GM12872 (cell line): ENCODE results near the gene GRIN1.

Experiments
- CTCF ChIP-seq: IDR thresholded peaks from 3 replicates; pipeline ENCODE4 v1.5.1; 2011; ENCODE audit warnings: low read depth, mild to moderate bottlenecking, low read length, moderate library complexity; ENCODE audit not compliant: insufficient read depth

Gene GRIN1

DNA sequence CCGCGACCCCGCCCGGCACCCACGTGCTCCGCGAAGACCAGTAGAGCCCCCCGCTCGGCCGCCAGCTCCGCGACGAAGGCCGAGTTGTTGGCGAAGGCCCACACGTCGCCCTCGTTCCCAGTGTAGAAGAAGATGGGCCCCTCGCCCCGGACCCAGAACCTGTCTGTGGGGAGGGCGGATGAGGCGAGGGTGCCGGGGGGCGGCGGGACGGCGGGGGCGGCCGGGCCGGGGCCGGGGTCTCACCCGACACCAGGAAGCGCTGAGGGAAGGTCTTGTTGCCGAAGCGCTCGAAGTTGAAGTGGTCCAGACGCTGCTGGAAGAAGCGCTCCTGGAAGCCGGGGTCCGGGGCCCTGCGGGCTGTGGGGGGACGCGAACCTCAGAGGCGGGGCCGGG, 24.7 kb upstream of the GRIN1 start:
- no peak for TF ChIP-seq CTCF

DNA sequence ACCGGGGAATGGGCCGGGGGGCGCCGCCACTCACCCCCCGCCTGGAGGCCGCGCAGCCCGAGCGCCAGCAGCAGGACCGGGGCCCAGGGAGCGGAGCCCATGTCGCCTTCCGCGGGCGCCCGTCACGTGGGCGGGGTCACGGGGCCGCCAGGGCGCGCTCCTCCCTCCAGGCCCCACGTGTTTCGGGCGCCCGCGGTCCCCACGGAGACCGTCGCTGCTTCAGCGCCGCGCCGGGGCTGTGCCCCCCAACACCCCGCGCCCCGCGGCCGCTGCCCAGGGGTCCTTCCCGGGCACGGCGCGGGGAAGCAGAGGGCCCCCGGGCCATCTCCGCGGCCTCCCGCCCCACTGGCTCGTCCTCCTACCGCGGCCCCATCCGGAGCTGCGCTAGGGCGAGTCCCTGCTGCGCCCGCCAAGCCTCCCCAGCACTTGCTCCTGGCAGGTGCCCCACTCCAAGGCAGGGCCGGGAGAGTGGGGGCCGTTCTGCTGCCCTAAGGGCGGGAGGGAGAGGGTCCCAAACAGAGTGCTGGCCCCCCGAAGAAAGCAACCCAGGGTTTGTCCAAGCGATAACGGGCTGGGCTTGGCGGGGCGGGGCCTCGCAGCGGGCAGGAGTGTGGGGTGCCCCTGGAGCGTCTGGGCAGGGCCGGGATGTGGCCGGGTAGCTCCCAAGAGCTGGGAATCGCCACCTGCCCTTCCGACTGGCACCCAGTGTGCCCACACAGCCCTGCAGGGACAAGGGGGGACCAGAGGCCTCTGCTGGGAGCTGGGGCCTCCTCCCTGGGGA, 24.2 kb upstream of the GRIN1 start, which contains the start of gene DPP7:
TSS of gene DPP7 (minus strand) at position 121 of the 781 bp plus-strand sequence. CDS start at position 101, 20 bp downstream.
- TF ChIP-seq CTCF: no peak

DNA sequence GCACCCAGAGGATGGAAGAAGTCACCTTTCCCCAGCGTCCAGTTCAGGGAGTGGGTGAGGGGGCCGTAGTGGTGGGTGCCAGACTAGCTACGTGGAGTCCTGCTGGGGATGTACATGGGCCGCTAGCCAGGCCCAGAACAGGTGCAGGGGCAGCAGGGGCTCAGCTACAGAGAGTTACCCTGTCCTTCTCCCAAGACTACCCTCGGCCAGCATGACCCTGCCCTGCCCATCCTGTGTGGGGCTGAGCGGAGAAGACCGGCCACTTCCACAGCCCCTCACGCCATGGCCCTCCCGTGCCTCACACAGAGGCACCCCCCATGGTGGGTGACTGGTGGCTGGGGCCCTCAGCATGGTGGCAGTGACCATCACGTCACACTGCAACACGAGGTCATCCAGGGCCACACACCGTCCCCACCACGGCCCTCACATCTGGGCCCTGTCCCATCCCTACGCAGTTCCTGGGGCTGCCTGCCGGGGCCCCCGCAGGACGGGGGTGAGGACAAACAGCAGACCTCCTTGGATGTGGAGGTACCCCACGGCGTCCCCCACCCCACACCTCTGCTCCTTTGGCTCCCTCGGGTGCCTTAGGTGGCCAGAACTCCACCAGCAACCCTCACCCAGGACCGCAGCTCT, 23.4 kb upstream of the GRIN1 start:
- no peak for TF ChIP-seq CTCF

DNA sequence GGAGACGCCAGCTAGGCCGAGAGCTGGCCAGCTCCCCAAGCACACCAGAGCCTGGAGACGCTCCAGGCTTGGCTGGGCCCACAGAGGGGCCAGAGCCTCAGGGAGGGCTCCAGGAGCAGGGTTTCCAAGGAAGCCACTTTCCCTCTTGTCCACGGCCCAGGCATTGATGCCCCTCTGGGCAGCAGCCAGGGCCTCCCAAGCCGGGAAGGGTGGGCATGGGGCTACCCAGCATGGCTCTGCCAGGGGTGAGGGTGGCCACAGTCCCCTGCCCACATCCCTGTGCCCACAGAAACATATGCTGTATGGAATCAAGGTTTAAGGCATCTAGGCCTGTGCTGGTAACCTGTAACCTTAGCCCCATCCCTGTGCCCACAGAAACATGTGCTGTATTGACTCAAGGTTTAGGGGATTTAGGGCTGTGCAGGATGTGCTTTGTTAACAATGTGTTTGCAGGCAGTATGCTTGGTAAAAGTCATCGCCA, 22.9 kb upstream of the GRIN1 start:
- no peak for TF ChIP-seq CTCF

DNA sequence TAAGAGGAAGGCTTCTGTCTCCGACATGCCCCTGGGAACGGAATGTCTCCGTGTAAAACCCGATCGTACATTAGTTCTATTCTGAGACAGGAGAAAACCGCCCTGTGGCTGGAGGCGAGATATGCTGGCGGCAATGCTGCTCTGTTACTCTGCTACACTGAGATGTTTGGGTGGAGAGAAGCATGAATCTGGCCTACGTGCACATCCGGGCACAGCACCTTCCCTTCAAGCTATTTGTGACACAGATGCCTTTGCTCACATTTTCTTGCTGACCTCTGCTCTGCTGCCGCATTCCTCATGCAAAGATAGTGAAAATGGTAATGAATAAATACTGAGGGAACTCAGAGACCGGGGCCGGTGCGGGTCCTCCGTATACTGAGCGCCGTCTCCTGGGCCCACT, 22.2 kb upstream of the GRIN1 start:
- no peak for TF ChIP-seq CTCF

DNA sequence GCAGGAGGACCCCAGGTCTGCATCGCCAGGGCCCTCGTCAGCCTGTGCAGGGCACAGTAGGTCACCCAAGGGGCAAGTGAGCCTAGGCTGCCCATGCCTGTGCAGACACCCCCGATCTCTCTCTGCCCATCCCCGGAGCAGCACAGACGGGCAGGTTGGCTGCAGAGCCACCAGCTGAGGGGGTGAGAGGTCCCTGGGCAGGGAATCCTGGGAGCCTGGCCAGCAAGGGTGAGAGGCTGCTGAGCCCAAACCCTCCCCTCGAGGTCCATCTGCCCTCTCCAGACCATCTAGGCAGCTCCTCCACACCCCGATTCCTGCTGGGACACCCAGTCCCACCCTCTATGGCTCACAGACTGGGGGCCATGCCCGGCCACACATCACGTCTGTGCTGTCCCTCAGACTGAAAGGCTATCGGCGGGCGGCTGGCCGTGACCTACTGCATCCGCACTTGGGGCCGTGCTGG, 21.7 kb upstream of the GRIN1 start:
- TF ChIP-seq CTCF: no peak

GRCh38 chr9:137123468-137123837, 15.5 kb upstream of the GRIN1 start:
- TF ChIP-seq CTCF: no peak
